Raji (cell line): ENCODE results near the gene BEAN1.

ENCODE experiments used
- POLR2A ChIP-seq: IDR thresholded peaks from 2 replicates; pipeline ENCODE4 v1.6.1; 2011; ENCODE audit warnings: low read depth, low read length, control low read depth; ENCODE audit not compliant: insufficient read depth

BEAN1 gene

GRCh38 chr16:66438536-66438935 lies 11.4 kb downstream of the BEAN1 start:
- no peak for TF ChIP-seq POLR2A

- no peak for TF ChIP-seq POLR2A
Measured at GRCh38 chr16:66439051-66439730, 12.1 kb downstream of the BEAN1 start.

GRCh38 chr16:66440271-66440802 lies 13.2 kb downstream of the BEAN1 start:
- no peak for TF ChIP-seq POLR2A

GRCh38 chr16:66440970-66441369 lies 13.9 kb downstream of the BEAN1 start:
- TF ChIP-seq POLR2A = no peak

- no peak for TF ChIP-seq POLR2A
Measured at GRCh38 chr16:66441586-66442375, 14.7 kb downstream of the BEAN1 start.

GRCh38 chr16:66442502-66443268 lies 15.6 kb downstream of the BEAN1 start:
- TF ChIP-seq POLR2A = no peak

- no peak for TF ChIP-seq POLR2A
Measured at GRCh38 chr16:66443269-66443652, 16.2 kb downstream of the BEAN1 start.

GRCh38 chr16:66444049-66444481 lies 17.0 kb downstream of the BEAN1 start:
- no peak for TF ChIP-seq POLR2A

- no peak for TF ChIP-seq POLR2A
Measured at GRCh38 chr16:66446737-66447136, 19.6 kb downstream of the BEAN1 start.

- TF ChIP-seq POLR2A = no peak
Measured at GRCh38 chr16:66447491-66447890, 20.4 kb downstream of the BEAN1 start.

- no peak for TF ChIP-seq POLR2A
Measured at GRCh38 chr16:66451548-66451947, 24.5 kb downstream of the BEAN1 start.

GRCh38 chr16:66454751-66455150 lies 27.7 kb downstream of the BEAN1 start:
- TF ChIP-seq POLR2A = no peak

GRCh38 chr16:66455970-66456369 lies 28.9 kb downstream of the BEAN1 start:
- no peak for TF ChIP-seq POLR2A

- TF ChIP-seq POLR2A = no peak
Measured at GRCh38 chr16:66457888-66458287, 30.8 kb downstream of the BEAN1 start.

GRCh38 chr16:66458292-66458691 lies 31.2 kb downstream of the BEAN1 start:
- no peak for TF ChIP-seq POLR2A
